ENCODE data around the gene DGKZ.

DGKZ gene

DNA sequence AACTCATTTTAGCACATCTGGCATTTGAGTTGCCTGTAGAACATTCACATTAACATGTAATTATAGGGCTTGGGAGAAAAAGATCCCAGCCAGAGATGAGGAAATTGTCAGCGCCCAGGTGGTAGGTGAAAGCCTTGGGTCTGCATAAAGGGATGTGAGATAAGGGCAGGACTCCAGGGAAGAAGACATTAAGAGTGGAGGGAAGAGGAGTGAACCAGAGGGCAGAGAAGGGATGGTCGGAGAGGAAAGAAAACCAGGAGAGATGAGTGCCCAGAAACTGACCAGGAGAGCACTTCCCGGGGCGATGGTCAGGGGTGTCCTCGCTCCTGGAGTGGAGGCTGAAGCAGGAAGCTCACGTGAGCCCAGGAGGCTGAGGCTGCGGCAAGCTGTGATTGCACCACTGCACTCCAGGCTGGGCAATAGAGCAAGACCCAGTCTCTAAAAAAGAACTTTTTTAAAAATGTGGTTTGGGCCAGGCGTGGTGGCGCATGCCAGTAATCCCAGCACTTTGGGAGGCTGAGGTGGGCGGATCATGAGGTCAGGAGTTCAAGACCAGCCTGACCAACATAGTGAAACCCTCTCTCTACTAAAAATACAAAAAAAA lies 20.3 kb upstream of the DGKZ start:
- no peak for DNase-seq (ENCODE audit: low spot score)

DNA sequence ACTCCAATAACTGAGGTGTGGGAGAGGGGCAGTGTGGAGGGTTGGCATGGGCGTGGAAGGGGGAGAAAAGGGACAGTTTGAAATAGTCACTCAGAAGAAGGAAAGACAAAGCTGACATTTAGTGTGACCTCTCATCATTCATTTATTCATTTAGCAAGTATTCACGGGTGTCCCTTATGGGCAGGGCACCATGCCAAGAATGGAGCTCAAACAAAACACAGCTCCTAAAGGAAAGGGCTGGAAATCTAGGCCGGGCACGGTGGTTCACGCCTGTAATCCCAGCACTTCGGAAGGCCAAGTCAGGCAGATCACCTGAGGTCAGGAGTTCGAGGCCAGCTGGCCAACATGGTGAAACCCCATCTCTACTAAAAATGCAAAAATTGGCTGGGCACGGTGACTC lies 19.4 kb upstream of the DGKZ start:
- no peak for DNase-seq (ENCODE audit: low spot score)

DNA sequence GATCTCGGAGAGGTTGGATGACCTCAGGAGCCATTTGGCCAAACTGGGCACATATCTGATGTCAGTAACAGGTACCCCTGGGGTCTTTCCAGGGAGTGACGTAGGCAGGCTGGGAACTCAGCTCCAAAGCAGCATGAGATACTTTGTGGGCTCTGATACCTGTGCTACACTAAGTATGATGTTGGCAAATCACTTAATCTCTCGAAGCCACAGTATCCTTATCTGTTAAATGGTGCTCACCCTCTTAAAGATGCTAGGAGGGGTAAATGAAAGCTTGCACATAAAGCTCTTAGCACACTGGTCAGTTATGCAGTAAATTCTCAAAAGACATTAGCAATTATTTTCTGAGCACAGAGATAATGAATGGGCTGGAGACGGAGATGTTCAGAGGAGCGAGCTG lies 17.1 kb upstream of the DGKZ start:
- no peak for DNase-seq (ENCODE audit: low spot score)

DNA sequence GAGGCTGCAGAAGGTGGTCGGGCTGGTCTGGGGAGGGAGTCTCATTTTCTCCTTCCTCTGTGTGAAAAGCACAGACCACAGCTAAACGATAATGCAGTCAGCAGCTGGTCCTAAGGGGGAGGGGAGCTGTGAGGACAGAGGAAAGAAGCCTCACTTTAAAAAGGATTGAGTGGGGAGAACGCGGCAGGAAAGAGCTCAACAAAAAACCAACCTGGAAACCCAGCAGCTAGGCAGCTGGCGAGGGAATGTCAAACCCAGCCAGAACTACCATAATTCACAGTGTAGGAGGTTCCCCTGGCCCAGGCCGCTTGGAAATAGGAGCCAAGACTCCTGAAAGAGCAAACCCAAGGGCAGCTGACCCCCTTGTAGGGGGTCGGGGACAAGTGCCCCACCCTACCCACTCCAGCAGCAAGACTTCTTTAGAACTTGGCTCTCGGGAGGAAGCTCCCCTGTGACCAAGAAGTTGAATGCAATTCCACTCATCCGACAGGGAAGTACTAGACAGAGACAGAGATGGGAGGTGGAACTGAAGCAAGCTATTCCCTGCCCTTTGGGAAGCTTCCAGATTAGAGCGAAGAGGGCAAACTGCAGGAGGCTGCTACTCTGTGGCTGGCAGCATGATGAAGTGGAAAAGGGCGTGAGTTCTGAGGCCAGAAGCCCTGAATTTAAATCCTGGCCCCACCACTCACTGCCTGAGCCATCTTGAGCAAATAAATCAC lies 16.5 kb upstream of the DGKZ start:
- no peak for DNase-seq (ENCODE audit: low spot score)

DNA sequence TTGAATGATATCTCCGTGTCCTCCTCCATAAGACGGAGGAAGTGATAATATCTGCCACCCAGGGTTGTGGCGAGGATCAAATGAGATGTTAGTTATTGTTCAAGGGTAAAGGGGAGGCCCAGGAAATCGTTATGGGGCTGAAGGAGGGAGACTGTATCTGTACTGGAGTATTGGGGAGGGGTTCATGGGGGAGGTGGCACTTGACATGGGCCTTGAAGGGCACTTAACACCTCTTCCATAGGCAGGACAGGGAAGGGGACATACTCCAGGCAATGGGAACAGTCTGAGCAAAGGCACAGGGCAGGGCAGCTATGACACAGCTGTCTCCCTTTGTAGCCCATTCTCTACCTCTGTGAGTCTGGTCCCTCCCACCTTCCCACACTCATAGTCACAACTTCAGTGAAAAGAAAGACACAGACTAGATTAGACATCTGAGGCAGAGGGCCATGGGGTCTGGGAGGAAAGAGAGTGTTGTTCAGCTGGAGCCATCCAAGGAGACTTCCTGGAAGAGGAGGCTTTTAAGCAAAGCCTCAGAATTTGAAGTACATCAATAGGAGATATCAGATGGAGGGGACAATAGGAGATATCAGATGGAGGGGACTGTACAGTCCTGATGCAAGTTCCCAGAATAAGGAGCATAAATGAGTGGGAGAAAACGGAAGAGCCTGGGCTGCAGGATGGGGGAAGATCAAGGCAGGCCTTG lies 15.8 kb upstream of the DGKZ start:
- DNase-seq (ENCODE audit: low spot score): no peak

DNA sequence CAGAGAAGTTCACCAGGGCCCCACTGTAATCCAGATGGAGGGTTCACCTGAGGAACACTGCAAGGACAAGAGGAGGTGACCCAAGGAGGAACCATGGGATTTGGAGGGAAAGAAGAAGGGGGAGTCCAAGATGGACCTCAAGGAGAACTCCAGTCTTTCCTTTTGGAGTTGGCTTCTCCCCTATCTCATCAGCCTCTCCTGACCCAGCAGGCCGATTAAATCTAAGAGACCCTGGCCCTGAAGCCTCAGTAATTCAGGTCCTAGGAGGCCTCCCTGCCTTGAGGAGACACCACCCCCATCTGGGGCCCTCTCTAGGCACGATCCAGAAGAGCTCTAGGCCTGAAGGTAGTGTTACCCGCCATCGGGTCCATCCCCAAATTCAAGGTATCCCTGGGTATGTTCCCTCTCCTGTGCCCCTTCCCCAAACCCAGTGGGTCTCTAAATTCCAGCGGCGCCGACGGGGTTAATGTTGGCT lies 15.1 kb upstream of the DGKZ start:
- no peak for DNase-seq (ENCODE audit: low spot score)

DNA sequence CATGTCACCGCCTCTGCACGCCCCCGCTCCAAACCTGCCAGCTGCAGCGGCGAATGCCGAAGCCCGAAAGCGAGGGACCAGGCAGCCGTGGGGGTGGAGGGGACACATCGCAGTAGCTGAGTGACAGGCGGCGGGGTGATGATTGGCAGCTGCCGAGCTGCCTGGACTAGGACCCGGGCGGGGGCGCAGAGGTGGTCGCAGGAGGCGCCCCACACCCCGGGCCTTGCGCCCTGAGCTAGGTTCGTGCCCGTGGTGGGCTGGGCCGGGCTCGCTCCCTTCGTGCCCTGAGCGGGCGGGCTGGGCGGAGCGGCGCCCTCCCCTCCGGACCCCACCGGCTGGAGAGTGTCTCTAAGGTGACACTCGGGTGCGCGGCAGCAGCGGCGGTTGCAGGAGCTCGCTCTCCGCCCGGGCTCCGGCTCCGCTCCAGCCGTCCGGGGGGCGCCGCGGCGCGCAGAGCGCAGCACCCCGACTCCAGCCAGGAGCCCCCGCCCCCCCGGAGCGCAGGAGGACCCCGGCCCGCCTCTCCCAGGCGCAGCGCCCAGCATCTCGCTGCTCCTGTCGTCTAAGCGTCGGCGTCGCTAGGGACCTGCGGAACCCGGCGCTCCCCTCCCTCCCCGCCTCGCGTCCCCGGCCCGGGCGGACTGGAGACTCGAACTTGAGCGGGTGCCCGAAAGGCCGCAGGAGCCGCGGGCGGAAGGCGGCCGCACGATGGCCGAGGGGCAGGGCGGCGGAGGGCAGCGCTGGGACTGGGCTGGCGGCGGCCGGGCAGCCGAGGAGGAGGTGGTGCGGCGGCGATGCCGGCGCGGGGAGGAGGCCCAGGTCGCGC lies 14.5 kb upstream of the DGKZ start:
- DNase-seq (ENCODE audit: low spot score): peak; percentile 52

DNA sequence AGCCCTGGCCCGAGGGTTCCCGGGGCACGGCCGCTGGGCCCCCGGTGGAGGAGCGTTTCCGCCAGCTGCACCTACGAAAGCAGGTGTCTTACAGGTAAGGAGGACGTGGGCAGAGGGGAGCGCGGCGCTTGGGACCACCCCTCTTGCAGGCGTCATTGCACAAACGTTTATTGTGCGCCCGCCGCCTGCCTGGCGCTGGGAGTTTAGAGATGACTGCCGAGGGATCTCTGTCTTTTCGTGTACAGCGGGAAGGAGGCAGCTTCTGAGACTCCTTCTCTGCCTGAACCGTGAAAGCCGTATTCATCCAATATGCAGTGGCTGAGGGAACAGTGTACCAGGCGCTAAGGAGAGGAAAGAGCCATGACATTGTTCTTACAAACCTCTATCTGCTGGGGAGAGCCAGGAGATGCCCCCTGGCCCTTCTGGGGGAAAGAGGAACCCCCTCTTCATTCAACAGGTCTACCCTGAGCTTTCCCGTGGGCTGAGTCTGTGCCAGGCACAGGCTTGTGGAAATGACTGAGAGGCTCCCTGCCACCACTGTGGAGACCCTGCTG lies 13.8 kb upstream of the DGKZ start:
- DNase-seq (ENCODE audit: low spot score): no peak

DNA sequence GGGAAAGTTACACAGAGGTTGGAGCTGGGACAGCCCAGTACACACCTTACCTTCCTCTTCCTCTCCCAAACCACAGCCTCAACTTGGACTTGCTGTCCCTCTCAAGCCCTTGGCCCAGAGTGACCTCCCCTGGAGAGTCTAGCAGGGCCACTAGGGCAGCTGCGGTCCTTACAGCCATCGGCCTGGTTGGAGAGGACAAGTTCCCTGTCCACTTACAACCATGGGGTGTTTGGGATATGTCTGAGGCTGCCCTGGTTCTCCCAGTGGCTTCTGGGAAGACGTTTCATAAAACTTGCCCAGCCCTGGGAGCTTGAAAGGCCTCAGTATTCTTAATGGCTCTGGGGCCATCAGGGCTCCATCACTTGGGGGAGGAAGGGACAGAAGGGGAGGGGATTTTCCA lies 13.1 kb upstream of the DGKZ start:
- DNase-seq (ENCODE audit: low spot score): no peak

DNA sequence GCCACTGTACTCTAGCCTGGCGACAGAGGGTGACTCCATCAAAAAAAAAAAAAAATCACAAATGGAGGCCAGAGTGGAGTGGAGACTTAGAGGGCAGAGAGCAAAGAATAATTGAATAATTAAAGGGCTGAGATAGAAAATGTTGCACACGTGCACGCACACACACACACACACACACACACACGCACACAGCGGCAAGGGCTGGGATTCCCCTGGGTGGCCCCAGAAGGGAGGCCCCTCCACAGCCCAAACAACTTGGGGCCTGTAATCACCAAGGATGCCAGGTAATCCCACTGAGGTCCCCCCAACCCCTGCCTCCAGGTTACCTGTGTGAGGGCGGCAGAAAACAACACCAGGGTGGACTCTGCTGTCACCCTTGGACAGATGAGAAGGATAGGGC lies 12.0 kb upstream of the DGKZ start:
- no peak for DNase-seq (ENCODE audit: low spot score)

DNA sequence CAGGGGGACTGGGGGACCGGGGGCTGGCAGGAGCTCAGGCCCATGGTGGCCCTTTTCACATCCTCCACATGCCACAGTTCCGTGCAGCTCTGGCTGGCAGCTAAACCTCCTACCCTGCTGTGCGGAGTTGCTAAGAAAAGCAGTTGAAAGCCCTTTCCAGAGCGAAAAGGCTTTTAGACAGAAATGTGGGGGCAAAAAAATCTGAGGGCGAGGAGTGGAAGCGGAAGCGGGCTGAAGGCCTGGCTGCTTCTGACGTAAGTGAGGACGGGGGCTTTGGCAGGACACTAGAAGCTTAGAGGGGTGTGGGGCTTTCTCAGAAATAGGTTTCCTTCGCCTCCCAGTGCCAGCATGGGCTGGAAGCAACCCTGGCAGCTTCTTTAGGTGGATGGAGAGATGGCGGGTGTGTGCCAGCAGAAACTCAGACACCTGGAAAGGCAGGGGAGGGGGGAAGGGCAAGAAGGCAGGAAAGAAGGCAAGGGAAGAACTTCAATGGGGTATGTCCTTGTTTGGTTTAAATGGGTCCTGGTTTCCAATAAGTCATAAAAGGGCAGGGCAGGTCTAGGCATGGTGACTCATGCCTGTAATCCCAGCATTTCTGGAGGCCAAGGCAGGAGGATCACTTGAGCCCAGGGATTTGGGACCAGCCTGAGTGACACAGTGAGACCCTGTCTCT lies 11.2 kb upstream of the DGKZ start:
- DNase-seq (ENCODE audit: low spot score): no peak

DNA sequence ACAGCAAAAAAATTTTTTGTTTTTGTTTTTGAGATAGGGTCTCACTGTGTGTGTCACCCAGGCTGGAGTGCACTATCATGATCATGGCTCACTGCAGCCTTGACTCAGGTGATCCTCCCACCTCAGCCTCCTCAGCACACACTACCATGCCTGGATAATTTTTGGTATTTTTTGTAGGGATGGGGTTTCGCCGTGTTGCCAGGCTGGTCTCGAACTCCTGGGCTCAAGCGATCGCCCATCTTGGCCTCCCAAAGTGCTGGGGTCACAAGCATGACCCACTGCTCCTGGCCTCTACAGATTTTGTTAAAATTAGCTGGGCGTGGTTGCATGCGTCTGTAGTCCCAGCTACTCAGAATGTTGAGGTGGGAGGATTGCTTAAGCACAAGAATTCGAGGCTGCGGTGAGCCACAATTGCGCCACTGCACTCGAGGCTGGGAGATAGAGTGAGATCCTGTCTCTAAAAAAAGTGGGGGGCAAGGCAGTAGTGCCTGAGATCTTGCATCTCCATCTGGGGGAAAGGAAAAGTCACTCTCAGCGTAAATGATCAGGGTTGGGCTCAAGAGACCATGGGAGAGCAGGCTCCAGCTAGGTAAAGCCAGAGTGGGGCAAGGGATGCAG lies 10.6 kb upstream of the DGKZ start:
- no peak for DNase-seq (ENCODE audit: low spot score)

DNA sequence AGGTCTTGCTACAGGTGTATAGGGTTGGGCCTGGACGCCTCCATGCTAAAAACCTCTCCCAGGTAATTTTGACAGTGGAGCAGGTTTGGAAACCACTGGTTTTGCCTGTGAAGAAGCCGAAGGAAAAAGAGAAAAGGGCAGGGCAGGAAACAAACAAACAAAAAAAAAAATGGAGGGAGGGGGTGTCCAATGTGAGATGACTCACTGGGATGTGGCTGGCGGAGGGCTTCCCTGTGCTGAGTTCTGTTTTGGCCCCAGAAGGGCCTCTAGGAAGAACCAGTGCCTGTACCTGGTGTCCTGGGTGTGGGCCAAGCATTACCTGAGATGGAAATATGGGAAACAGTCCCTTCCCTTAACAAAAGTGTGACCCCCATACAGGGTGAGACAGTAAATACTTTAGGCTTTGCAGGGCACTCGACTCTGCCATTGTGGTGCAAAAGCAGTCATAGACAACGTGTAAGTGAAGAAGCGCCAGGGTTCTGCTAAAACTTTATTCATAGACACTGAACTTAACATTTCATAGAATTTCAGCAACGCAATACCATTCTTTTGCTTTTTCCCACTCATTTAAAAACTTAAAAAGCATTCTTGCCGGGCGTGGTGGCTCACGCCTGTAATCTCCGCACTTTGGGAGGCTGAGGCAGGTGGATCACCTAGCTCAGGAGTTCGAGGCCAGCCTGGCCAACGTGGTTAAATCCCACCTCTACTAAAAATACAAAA lies 9.5 kb upstream of the DGKZ start:
- no peak for DNase-seq (ENCODE audit: low spot score)

DNA sequence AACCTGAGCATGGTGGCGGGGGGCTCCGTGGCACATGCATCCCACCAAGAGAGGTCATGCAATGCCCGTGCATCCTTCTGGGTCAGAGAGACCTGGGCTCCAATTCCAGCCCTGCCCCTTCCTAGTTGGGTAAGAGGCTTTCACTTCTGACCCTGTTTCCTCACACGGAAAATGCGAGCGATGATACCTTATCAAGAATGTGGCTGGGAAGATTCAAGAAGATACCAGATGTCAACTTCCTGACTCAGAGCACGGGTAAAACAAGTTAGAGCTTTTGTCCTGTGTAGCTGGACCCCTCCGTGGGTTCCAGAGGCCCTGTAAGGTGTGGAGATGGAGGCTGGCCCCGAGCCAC lies 8.7 kb upstream of the DGKZ start:
- DNase-seq (ENCODE audit: low spot score): no peak

DNA sequence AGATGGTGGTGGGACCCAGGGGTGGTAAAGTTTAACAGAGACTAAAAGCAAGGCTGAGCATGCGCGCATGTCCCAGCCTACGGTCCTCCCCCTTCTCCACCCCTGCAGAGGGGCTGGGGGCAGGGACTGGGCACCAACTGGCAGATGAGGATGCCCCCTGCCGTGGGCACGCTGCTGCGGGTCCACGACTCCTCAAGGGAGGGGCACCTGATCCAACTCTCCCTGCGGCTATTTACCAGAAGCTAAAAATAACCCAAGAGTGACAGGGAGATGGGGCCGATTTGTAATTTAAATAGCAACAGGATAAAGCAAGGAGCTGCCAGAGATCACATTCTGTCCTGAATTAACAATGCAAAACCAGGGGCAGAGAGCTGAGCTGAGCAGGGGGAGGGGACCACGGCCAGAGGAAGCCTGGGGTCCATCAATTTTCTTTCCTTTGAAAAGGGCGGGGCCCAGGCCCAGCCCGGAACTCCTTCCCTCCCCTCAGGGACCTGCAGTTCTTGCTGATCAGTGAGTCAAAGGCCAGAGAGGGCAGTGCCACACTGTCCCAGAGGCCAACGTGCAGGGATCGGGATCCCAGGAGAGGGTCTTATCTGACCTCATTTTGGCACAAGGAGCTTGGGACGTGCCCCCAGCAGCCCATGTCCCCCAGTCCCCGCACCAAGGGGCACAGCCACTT lies 8.1 kb upstream of the DGKZ start:
- DNase-seq (ENCODE audit: low spot score): no peak

DNA sequence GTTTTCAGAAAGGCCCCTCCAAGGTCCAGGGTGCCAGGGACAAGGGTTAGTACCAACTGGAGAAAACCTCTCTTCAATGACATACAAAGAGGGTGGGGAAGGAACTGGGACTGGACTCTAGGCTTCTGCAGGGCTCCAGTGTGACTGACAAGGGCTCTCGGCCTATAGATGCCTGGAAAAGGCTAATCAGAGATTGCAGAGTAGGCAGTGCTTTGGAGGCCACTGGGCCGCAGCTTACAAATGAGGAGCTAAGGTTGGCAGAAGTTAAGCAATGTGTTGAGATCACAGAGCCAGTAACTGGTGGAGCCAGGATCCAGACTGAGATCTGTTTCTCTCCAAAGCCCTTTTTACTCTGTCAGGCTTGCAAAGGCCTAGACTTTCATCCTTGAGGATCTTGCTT lies 7.4 kb upstream of the DGKZ start:
- DNase-seq (ENCODE audit: low spot score): peak; percentile 54

DNA sequence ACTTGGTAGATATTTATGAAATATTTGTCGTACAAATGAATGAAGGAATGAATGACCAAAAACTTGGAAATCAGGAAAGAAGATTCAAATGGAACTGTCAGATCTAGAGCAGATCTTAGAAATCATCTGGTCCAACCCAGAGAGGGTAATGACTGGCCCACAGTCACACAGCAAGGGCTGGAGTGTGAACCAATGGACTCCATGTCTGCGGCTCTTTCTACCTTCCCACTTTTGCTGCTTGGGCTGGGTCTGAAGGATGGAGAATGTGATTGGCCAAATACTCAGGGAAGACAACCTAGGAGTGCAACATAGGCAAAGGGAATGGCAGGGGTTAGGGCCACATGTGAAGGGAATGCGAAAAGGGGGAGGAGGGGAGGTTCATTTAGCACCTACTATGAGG lies 5.8 kb upstream of the DGKZ start:
- DNase-seq (ENCODE audit: low spot score): no peak

DNA sequence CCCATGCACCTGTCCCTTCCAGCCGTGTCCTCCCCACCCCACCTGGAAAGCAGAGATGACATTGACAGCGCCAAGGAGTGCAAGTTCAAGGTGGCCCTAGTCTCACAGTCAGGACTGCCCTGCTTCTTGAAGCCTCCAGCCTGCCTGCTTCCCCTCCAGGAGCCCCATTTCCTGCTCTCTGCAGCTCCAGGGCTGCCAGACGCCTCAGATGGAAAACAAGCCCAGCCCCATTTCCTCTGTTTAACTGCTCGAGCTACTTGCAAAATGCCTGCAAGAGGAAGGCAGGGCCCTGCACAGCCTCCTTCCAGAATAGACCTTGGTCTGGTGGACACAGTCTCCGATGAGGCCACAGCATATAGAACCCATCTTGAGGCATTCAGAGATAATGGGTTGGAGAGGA lies 5.0 kb upstream of the DGKZ start:
- no peak for DNase-seq (ENCODE audit: low spot score)

DNA sequence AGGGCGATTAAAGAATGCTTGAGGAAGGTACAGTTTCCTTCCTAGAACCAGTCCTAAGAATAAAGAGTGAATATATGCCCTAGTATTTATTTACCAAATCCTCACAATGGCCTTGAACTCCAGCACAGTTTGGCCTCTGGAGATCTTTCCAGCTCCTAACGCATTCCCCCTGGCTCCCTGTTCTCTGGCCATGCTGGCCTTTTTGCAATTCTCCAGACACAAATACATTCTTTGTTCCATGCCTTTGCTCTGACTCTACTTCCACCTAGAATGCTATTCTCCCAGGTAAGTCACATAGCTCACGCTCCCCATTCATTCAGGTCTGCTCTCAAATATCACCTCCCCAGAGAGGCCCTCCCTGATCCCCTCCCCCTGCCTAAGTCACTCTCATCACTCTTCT lies 3.7 kb upstream of the DGKZ start:
- no peak for DNase-seq (ENCODE audit: low spot score)

DNA sequence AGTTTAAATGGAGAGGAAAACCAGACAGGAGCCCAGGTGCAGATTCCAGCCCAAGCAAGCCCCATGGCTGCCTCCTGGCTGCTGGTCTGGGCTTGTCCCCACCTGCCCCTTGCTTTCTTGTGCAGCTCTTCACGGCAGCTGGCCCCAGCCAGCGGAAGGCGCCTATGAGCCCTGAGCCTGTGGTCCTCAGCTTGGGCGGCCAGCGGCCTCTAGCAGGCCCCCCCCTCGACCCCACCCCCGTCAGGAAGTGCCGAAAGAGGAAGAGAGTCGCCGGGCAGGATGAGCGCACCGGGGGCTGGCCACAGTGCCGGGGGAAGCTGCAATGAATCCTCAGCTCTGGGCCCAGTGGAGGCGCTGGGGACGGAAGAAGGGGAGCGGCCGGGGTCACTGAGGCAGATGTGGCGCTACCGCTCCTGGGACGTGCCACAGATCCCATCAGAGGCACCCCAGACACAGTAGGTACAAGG lies 2.1 kb upstream of the DGKZ start:
- no peak for DNase-seq (ENCODE audit: low spot score)

All from AG08396 (cell line).